HCT116 (cell line): ENCODE measurements around the gene HOXA1. TPM values are rescaled to one million over a fixed set of nuclear protein-coding genes. Genes with fewer than 3 reads are reported as not detected.

Experiments used
- ATAC-seq: fragments of 200-7000 bp; cut with Tn5 transposase; 2 replicates; pipeline ENCODE4 v1.9.1; 2020; ENCODE audit warnings: mild to moderate bottlenecking, moderate library complexity
- BruUV-seq: library from RNA; stranded (reverse); fragments of 400-500 nt; replicated peaks from 2 replicates; lab custom pipeline; 2021; lab: Mats Ljungman, UMichigan
- CTCF ChIA-PET: fragments of 300-600 bp; sonication (Branson Sonifier 250); formaldehyde crosslinking; loops from one replicate; lab custom pipeline; 2021; ENCODE audit warnings: antibody characterized with exemption; lab: Charles Lee
- POLR2A ChIA-PET: fragments of 300-600, 350-600 bp; sonication (Branson Sonifier 250); formaldehyde crosslinking; loops from one replicate; lab custom pipeline; 2021; ENCODE audit warnings: antibody characterized with exemption; lab: Charles Lee
- RAD21 ChIA-PET, 2 experiments: fragments of 300-600 bp; sonication (Branson Sonifier 250); formaldehyde crosslinking; loops; one replicate each; lab custom pipeline; 2023; ENCODE audit warnings: low total read pairs in 2 of 2; ENCODE audit not compliant: uncharacterized antibody in 2 of 2, unreplicated experiment in 2 of 2, low non-redundant PET in 1 of 2; lab: Charles Lee
- DNase-seq: peaks from one replicate; pipeline ENCODE4 v3.0.0-alpha.2; 2010; ENCODE audit warnings: low read depth, low spot score
- H2AFZ ChIP-seq: fragments of 200-600 bp; shearing (Covaris generic), sonication (generic); 2 replicates; pipeline ENCODE4 v1.6.1; 2017; ENCODE audit warnings: low read depth, mixed run types, mixed read lengths, antibody characterized with exemption, low read length; ENCODE audit not compliant: poor library complexity, severe bottlenecking
- H3K27ac ChIP-seq: 2 replicates; pipeline ENCODE4 v1.5.1; 2012; ENCODE audit warnings: low read depth, low read length
- H3K27me3 ChIP-seq: fragments of 200-600 bp; sonication (generic); 2 replicates; pipeline ENCODE4 v1.6.1; 2016; ENCODE audit warnings: mixed run types, low read length, mixed read lengths; ENCODE audit not compliant: insufficient read depth
- H3K36me3 ChIP-seq, 2 experiments: fragments of 200-500 bp in 1 of 2; fragments of 200-600 bp in 1 of 2; sonication (Bioruptor generic) in 1 of 2; sonication (generic) in 1 of 2; 2 replicates each; pipeline versions ENCODE4 v1.5.1 to v1.6.1; 2014 to 2016; ENCODE audit warnings: low read length in 2 of 2, inconsistent platforms in 1 of 2, mixed read lengths in 1 of 2, mixed run types in 1 of 2; ENCODE audit not compliant: insufficient read depth in 2 of 2, control insufficient read depth in 1 of 2
- H3K4me1 ChIP-seq, 2 experiments: fragments of 200-600 bp in 1 of 2; sonication (generic) in 1 of 2; 2 replicates each; pipeline versions ENCODE4 v1.5.1 to v1.6.1; 2012 to 2017; ENCODE audit warnings: low read length in 2 of 2, inconsistent platforms in 1 of 2, mild to moderate bottlenecking in 1 of 2, mixed read lengths in 1 of 2, mixed run types in 1 of 2, moderate library complexity in 1 of 2; ENCODE audit not compliant: insufficient read depth in 2 of 2, control insufficient read depth in 1 of 2
- H3K4me2 ChIP-seq: fragments of 200-600 bp; sonication (generic); 2 replicates; pipeline ENCODE4 v1.6.1; 2017; ENCODE audit warnings: mixed run types, low read length, mixed read lengths
- H3K4me3 ChIP-seq, 2 experiments: fragments of 200-600 bp in 1 of 2; sonication (generic) in 1 of 2; replicated peaks in 1 of 2; 2 replicates each; pipeline ENCODE4 v1.5.1; 2011 to 2016; ENCODE audit warnings: low read length in 2 of 2, control low read depth in 1 of 2, low read depth in 1 of 2, mild to moderate bottlenecking in 1 of 2, mixed read lengths in 1 of 2, mixed run types in 1 of 2
- H3K79me2 ChIP-seq: fragments of 200-600 bp; sonication (generic); 2 replicates; pipeline ENCODE4 v1.6.1; 2017; ENCODE audit warnings: mild to moderate bottlenecking, mixed run types, low read length, moderate library complexity, mixed read lengths; ENCODE audit not compliant: insufficient read depth
- H3K9ac ChIP-seq: fragments of 200-600 bp; sonication (generic); 2 replicates; pipeline ENCODE4 v1.6.1; 2016; ENCODE audit warnings: low read length, mixed read lengths
- H3K9me2 ChIP-seq: fragments of 200-600 bp; sonication (generic), shearing (Covaris generic); 2 replicates; pipeline ENCODE4 v1.6.1; 2017; ENCODE audit warnings: mixed run types, mild to moderate bottlenecking, moderate library complexity; ENCODE audit not compliant: insufficient read depth
- H3K9me3 ChIP-seq, 2 experiments: fragments of 200-500 bp in 1 of 2; fragments of 200-600 bp in 1 of 2; sonication (Bioruptor generic) in 1 of 2; sonication (generic) in 1 of 2; 2 replicates each; pipeline ENCODE4 v1.6.1; 2014 to 2017; ENCODE audit warnings: low read length in 2 of 2, mixed read lengths in 2 of 2, inconsistent platforms in 1 of 2, low read depth in 1 of 2, mild to moderate bottlenecking in 1 of 2, mixed run types in 1 of 2, moderate library complexity in 1 of 2; ENCODE audit not compliant: control insufficient read depth in 1 of 2, insufficient read depth in 1 of 2
- H4K20me1 ChIP-seq: fragments of 200-600 bp; sonication (generic), shearing (Covaris generic); 2 replicates; pipeline ENCODE4 v1.6.1; 2017; ENCODE audit warnings: mixed run types, mild to moderate bottlenecking, moderate library complexity; ENCODE audit not compliant: insufficient read depth
- CBX3 ChIP-seq: IDR thresholded peaks from 2 replicates; pipeline ENCODE4 v1.6.1; 2012; ENCODE audit warnings: low read depth
- CEBPB ChIP-seq: IDR thresholded peaks from 2 replicates; pipeline ENCODE4 v1.6.1; 2012; ENCODE audit warnings: low read depth
- EZH2phosphoT487 ChIP-seq: fragments of 200-600 bp; IDR thresholded peaks from 2 replicates; pipeline ENCODE4 v1.6.1; 2018; ENCODE audit warnings: antibody characterized with exemption, borderline replicate concordance
- FOSL1 ChIP-seq: IDR thresholded peaks from 2 replicates; pipeline ENCODE4 v1.6.1; 2012; ENCODE audit warnings: low read depth
- POLR2A ChIP-seq: IDR thresholded peaks from 2 replicates; pipeline ENCODE4 v1.7.0; 2011; ENCODE audit warnings: borderline replicate concordance; ENCODE audit not compliant: insufficient read depth, insufficient read length; ENCODE audit errors: extremely low read depth
- SIN3A ChIP-seq: IDR thresholded peaks from 2 replicates; pipeline ENCODE4 v1.6.1; 2012; ENCODE audit warnings: low read depth
- SP1 ChIP-seq: IDR thresholded peaks from 2 replicates; pipeline ENCODE4 v1.6.1; 2012; ENCODE audit warnings: low read depth
- SRF ChIP-seq: IDR thresholded peaks from 2 replicates; pipeline ENCODE4 v1.6.1; 2012; ENCODE audit warnings: low read depth
- YY1 ChIP-seq: IDR thresholded peaks from 2 replicates; pipeline ENCODE4 v1.6.1; 2011; ENCODE audit warnings: low read length, low read depth, moderate library complexity, mild to moderate bottlenecking; ENCODE audit not compliant: insufficient replicate concordance; ENCODE audit errors: extremely low read depth
- ZBTB33 ChIP-seq: IDR thresholded peaks from 2 replicates; pipeline ENCODE4 v1.6.1; 2011; ENCODE audit warnings: mild to moderate bottlenecking, low read length, moderate library complexity; ENCODE audit not compliant: insufficient replicate concordance; ENCODE audit errors: extremely low read depth
- ZNF274 ChIP-seq: fragments of 200-500 bp; sonication (Bioruptor generic); IDR thresholded peaks from 2 replicates; pipeline ENCODE4 v1.6.1; 2014; ENCODE audit warnings: mild to moderate bottlenecking, low read depth, low read length, inconsistent platforms
- intact Hi-C: fragments of 100-400 bp; cut with micrococcal nuclease; formaldehyde crosslinking; loops from 2 replicates; pipeline ENCODE4 v1.10.0; 2022
- total RNA-seq: library from RNA; stranded (reverse); gene quantifications from one replicate; pipeline ENCODE4 v1.2.1, GENCODE V29; 2021; ENCODE audit not compliant: unreplicated experiment
- TF ChIP-seq, protein P1 (sequence below): IDR thresholded peaks from 2 replicates; pipeline ENCODE4 v1.6.1; 2012
- TF ChIP-seq, protein P2 (sequence below): IDR thresholded peaks from 2 replicates; pipeline ENCODE4 v1.6.1; 2012

HOXA1 gene
- total RNA-seq, 1 experiment from 2014 or later = 2.8 TPM

GRCh38 chr7:27105301-27106031 is 9.7 kb upstream of the HOXA1 start:
- no peaks in the 10 kb centered on the region for H3K79me2 ChIP-seq
- no peak overlapping the region for H3K27ac ChIP-seq
- POLR2A ChIA-PET = interaction anchor here (0.9 kb wide), 1 partner anchor 10 kb away, joined by 3 read pairs; no protein-coding TSS in a partner anchor
- TF ChIP-seq SRF = no peak
- TF ChIP-seq, protein P1, sequence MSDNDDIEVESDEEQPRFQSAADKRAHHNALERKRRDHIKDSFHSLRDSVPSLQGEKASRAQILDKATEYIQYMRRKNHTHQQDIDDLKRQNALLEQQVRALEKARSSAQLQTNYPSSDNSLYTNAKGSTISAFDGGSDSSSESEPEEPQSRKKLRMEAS = no peak
- TF ChIP-seq YY1 = no peak
- TF ChIP-seq SIN3A = no peak
- H3K4me2 ChIP-seq = no peak overlapping the region
- H3K27me3 ChIP-seq = no peaks in the 10 kb centered on the region
- DNase-seq (no peak), ATAC-seq (no peak)
- H3K36me3 ChIP-seq = no peaks in the 10 kb centered on the region
- intact Hi-C loops = no loop called here
- H2AFZ ChIP-seq = no peak overlapping the region
- H3K9me2 ChIP-seq = no peaks in the 10 kb centered on the region
- H4K20me1 ChIP-seq = no peaks in the 10 kb centered on the region
- H3K4me3 ChIP-seq = no peak overlapping the region
- peaks cover 0 to 1% of the 10 kb centered on the region in 2 experiments; a peak in 1 of 4 replicates for H3K4me1 ChIP-seq
- BruUV-seq = no TSS peak
- H3K9ac ChIP-seq = no peak overlapping the region
- CTCF ChIA-PET = no interaction called here
- H3K9me3 ChIP-seq = no peaks in the 10 kb centered on the region
- RAD21 ChIA-PET = interaction anchor here in 1 of 2 experiments (0.7 kb wide), 1 partner anchor 696 kb away, joined by 3 read pairs; no protein-coding TSS in a partner anchor

DNA sequence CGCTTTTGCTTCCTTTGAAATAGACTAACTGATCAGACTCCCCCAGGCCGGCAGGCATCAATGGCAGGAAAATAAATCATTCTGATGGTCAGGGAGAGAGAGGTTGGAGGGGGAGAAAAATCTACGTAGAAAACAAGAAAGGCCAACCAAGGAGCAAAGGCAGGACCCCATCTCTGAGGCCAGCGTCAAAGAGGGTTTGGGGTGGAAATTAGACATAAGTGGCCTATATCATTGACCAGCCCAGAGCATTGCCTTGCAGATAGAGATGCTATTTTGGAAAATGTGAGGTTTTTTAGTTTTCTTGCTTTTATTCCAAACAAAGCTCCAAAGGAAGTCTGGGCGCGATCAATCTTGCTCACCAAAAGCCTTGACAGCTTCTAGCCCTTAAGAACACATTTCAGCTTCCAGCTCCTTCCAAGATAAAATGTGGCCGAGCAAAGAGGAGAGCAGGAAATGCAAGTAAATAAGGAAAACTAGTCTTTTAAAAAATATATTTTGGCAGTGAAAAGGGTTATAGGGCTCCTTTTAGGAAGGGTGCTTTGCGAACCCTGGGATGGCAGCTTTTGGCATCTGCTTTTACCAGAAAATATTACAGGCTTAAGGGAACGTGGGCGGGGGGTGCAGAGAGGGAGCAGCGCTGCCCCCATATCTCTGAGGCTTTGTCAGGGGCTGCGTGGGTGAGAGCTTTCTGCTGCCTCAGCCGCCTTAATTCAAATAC is 8.7 kb upstream of the HOXA1 start:
- RAD21 ChIA-PET = interaction anchor here in 1 of 2 experiments (0.7 kb wide), 1 partner anchor 695 kb away, joined by 3 read pairs; no protein-coding TSS in a partner anchor
- intact Hi-C loops = no loop called here
- BruUV-seq = no TSS peak
- no peak overlapping the region for H2AFZ ChIP-seq
- TF ChIP-seq POLR2A (no peak), YY1 (no peak), SIN3A (no peak), ZBTB33 (no peak), ZNF274 (no peak), CEBPB (no peak), EZH2phosphoT487 (no peak), CBX3 (no peak), FOSL1 (no peak), SP1 (no peak)
- TF ChIP-seq, protein P1 = no peak
- TF ChIP-seq, protein P2, sequence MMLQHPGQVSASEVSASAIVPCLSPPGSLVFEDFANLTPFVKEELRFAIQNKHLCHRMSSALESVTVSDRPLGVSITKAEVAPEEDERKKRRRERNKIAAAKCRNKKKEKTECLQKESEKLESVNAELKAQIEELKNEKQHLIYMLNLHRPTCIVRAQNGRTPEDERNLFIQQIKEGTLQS = no peak
- H3K79me2 ChIP-seq = no peaks in the 10 kb centered on the region
- no peaks in the 10 kb centered on the region for H3K36me3 ChIP-seq
- H3K4me3 ChIP-seq = no peak overlapping the region
- no peak for ATAC-seq
- no peak overlapping the region for H3K27ac ChIP-seq
- no peak for DNase-seq
- CTCF ChIA-PET = no interaction called here
- no peaks in the 10 kb centered on the region for H4K20me1 ChIP-seq
- no peak overlapping the region for H3K4me2 ChIP-seq
- H3K4me1 ChIP-seq = no peaks in the 10 kb centered on the region
- H3K9ac ChIP-seq = no peak overlapping the region
- no peaks in the 10 kb centered on the region for H3K9me3 ChIP-seq
- H3K27me3 ChIP-seq = no peaks in the 10 kb centered on the region
- no peaks in the 10 kb centered on the region for H3K9me2 ChIP-seq
- POLR2A ChIA-PET = interaction anchor here (0.9 kb wide), 1 partner anchor 11 kb away, joined by 3 read pairs; no protein-coding TSS in a partner anchor
